PC-9 (cell line): ENCODE measurements around the gene SBF1.

Source experiments
- CTCF ChIP-seq: fragments of 200-600 bp; sonication (generic); conservative IDR thresholded peaks from 2 replicates; pipeline ENCODE4 v1.6.1; 2017; ENCODE audit warnings: mixed run types, antibody characterized with exemption, mild to moderate bottlenecking, moderate library complexity
- EZH2 ChIP-seq: fragments of 200-600 bp; sonication (generic); IDR thresholded peaks from 2 replicates; pipeline ENCODE4 v1.8.0; 2017; ENCODE audit warnings: antibody characterized with exemption, low read depth

GRCh38 chr22:50440544-50441249, 34.1 kb downstream of the SBF1 start:
- no peak for TF ChIP-seq CTCF
- no peak for TF ChIP-seq EZH2
